Suppressor macrophage (primary cell): ENCODE measurements around the gene FREM1.

Experiments
- DNase-seq, 4 experiments: peaks; one replicate each; pipeline ENCODE4 v3.0.0-alpha.2; 2020 to 2022

Gene FREM1

GRCh38 chr9:14813336-14814248 is 96.6 kb downstream of the FREM1 start:
- DNase-seq = no peak

- DNase-seq = no peak
These were observed 97.4 kb downstream of the FREM1 start for GRCh38 chr9:14812806-14813205.

- DNase-seq = no peak
These were observed 98.4 kb downstream of the FREM1 start for GRCh38 chr9:14811844-14812243.

- no peak for DNase-seq
These were observed 103.2 kb downstream of the FREM1 start for GRCh38 chr9:14806941-14807520.

- no peak for DNase-seq
These were observed 111.2 kb downstream of the FREM1 start for GRCh38 chr9:14799030-14799429.

GRCh38 chr9:14797435-14797834 is 112.8 kb downstream of the FREM1 start:
- DNase-seq = no peak

GRCh38 chr9:14793389-14793788 is 116.8 kb downstream of the FREM1 start:
- DNase-seq = no peak

- no peak for DNase-seq
These were observed 119.6 kb downstream of the FREM1 start for GRCh38 chr9:14790628-14791027.

- DNase-seq = no peak
These were observed 121.4 kb downstream of the FREM1 start for GRCh38 chr9:14788846-14789245.

GRCh38 chr9:14783358-14783757 is 126.9 kb downstream of the FREM1 start:
- DNase-seq = no peak

GRCh38 chr9:14782286-14783051 is 127.8 kb downstream of the FREM1 start:
- no peak for DNase-seq

GRCh38 chr9:14780693-14781092 is 129.5 kb downstream of the FREM1 start:
- no peak for DNase-seq

GRCh38 chr9:14780251-14780650 is 130.0 kb downstream of the FREM1 start:
- DNase-seq = no peak

- no peak for DNase-seq
These were observed 130.6 kb downstream of the FREM1 start for GRCh38 chr9:14779566-14780022.

- DNase-seq = no peak
These were observed 131.7 kb downstream of the FREM1 start for GRCh38 chr9:14778565-14778964.

- no peak for DNase-seq
These were observed 134.3 kb downstream of the FREM1 start for GRCh38 chr9:14775917-14776316.

- DNase-seq = no peak
These were observed 139.6 kb downstream of the FREM1 start for GRCh38 chr9:14770592-14770991.

GRCh38 chr9:14769230-14769571 is 141.0 kb downstream of the FREM1 start:
- peak in 2 of 4 experiments; percentile 3 to 4 for DNase-seq

- peak; percentile 39 to 64 (median 53) for DNase-seq
These were observed 141.6 kb downstream of the FREM1 start for GRCh38 chr9:14768405-14769229.

GRCh38 chr9:14766299-14766698 is 143.9 kb downstream of the FREM1 start:
- DNase-seq = no peak

GRCh38 chr9:14761584-14761983 is 148.6 kb downstream of the FREM1 start:
- no peak for DNase-seq

GRCh38 chr9:14760060-14760459 is 150.2 kb downstream of the FREM1 start:
- no peak for DNase-seq
